GM10266 (cell line): ENCODE measurements around the gene CAMTA1.

Experiments used
- DNase-seq: peaks from one replicate; pipeline ENCODE4 v3.0.0; 2012; ENCODE audit errors: extremely low spot score
- TF ChIP-seq, protein P1 (sequence below): IDR thresholded peaks from 2 replicates; pipeline ENCODE4 v1.5.1; 2012; ENCODE audit warnings: mild to moderate bottlenecking, low read depth; ENCODE audit not compliant: control insufficient read depth, insufficient read depth; ENCODE audit errors: missing control alignments

Gene CAMTA1

GRCh38 chr1:7743346-7743745 lies 958.1 kb downstream of the CAMTA1 start:
- TF ChIP-seq, protein P1, sequence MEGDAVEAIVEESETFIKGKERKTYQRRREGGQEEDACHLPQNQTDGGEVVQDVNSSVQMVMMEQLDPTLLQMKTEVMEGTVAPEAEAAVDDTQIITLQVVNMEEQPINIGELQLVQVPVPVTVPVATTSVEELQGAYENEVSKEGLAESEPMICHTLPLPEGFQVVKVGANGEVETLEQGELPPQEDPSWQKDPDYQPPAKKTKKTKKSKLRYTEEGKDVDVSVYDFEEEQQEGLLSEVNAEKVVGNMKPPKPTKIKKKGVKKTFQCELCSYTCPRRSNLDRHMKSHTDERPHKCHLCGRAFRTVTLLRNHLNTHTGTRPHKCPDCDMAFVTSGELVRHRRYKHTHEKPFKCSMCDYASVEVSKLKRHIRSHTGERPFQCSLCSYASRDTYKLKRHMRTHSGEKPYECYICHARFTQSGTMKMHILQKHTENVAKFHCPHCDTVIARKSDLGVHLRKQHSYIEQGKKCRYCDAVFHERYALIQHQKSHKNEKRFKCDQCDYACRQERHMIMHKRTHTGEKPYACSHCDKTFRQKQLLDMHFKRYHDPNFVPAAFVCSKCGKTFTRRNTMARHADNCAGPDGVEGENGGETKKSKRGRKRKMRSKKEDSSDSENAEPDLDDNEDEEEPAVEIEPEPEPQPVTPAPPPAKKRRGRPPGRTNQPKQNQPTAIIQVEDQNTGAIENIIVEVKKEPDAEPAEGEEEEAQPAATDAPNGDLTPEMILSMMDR, result no peak
- DNase-seq, result no peak

GRCh38 chr1:7744882-7745281 lies 959.6 kb downstream of the CAMTA1 start:
- no peak for DNase-seq
- TF ChIP-seq, protein P1, result no peak

DNA sequence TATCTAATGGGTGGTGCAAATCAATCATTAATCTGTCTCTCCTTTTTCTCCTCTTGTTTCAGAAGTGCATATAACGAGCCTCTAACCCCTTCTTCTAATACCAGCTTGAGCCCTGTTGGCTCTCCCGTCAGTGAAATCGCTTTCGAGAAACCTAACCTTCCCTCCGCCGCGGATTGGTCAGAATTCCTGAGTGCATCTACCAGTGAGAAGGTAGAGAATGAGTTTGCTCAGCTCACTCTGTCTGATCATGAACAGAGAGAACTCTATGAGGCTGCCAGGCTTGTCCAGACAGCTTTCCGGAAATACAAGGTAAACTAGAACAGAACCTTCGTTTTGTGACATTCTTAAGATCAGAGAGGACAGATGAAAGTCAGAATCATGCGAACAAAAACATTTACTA lies 960.5 kb downstream of the CAMTA1 start:
- no peak for DNase-seq
- TF ChIP-seq, protein P1, result no peak

DNA sequence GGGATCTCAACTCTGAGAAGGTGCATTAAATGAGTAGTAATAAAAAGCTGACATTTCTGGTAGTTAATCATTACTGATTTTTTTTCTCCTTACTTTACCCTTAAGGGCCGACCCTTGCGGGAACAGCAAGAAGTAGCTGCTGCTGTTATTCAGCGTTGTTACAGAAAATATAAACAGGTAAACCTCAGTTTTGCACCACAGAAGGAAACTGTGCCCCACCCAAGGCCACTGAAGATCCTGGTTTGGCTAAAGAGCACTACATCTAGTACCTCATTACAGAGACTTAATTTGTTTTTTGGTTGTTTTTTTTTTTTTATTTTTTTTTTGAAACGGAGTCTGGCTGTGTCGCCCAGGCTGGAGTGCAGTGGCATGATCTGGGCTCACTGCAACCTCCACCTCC lies 962.4 kb downstream of the CAMTA1 start:
- TF ChIP-seq, protein P1, result no peak
- DNase-seq, result no peak

- no peak for DNase-seq
- TF ChIP-seq, protein P1, result no peak
Measured at GRCh38 chr1:7749126-7749525, 963.9 kb downstream of the CAMTA1 start.

DNA sequence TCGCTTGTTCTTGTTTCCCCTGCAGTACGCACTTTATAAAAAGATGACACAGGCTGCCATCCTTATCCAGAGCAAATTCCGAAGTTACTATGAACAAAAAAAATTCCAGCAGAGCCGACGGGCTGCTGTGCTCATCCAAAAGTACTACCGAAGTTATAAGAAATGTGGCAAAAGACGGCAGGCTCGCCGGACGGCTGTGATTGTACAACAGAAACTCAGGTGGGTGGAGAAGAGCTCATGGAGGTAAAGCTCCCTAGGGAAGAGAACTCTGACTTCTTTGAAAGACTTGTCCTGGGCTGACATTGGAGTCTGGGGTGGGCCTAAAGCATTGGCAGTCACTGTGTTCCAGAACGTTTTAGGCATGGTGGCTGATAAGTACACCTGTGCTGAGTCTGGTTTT lies 965.9 kb downstream of the CAMTA1 start:
- TF ChIP-seq, protein P1, result no peak
- DNase-seq, result no peak

- TF ChIP-seq, protein P1, result peak; percentile 70
- peak; percentile 36 for DNase-seq
Measured at GRCh38 chr1:7752512-7753417, 967.5 kb downstream of the CAMTA1 start.
